ENCODE results near the gene ABI3BP.

Gene ABI3BP

GRCh38 chr3:100769693-100770092, 223.5 kb downstream of the ABI3BP start:
- DNase-seq (ENCODE audit: low read depth) = no peak

- DNase-seq (ENCODE audit: low read depth) = no peak
Observed at GRCh38 chr3:100766069-100766468, 227.2 kb downstream of the ABI3BP start.

- DNase-seq (ENCODE audit: low read depth) = no peak
Observed at GRCh38 chr3:100765437-100765975, 227.7 kb downstream of the ABI3BP start.

DNA sequence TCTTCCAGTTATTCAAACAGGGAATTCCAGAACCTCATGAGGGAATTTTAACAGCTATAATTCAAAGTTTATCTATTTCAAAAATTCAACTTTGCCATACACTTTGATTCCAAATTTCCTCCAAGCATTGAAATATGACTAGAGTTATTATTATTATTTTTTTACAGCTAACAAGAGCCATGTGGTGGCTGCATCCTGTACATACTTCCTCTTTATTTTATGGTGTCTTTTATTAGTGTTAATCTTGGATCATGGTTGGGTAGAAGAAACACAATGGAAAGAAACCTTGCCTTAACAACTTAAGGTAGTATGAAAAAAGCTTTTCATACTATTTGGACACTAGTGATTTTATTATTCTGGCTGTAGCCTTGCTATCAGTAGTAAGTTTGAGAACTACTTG, 231.3 kb downstream of the ABI3BP start:
- DNase-seq (ENCODE audit: low read depth) = no peak

DNA sequence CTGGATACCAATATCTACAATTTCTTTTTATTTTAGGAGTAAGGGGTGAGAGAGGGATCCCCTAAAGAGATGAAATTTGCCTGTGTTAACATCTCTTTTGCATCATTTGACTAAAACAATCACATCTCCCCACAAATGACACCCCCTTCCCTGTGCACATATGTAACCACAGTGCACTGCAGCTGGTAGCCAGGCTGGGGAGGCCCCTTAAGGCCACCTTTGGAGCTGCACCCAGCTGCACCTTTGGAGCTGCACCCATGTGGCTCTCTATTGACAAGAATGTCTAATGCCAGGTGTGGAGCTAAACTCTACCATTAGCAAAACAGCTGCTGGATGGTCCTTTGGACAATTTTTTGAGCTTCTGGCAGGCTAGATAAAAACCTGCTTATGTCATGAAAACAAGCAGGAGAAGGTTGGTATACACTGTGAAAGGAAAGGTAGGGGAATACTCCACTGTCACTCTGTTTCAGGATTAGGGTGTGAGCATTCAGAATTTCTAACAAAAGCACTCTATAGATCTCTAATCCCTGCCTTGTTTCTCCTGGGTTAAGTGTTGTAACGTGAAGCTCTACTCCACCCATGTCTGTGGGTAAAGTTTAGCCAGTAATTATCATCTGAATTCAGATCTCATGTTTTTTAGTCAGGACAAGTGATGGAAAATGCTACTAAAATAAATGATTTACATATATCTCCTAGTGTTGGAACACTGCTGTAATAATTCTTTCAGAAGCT, 231.8 kb downstream of the ABI3BP start:
- DNase-seq (ENCODE audit: low read depth) = no peak

GRCh38 chr3:100760377-100760776, 232.8 kb downstream of the ABI3BP start:
- DNase-seq (ENCODE audit: low read depth) = no peak

DNA sequence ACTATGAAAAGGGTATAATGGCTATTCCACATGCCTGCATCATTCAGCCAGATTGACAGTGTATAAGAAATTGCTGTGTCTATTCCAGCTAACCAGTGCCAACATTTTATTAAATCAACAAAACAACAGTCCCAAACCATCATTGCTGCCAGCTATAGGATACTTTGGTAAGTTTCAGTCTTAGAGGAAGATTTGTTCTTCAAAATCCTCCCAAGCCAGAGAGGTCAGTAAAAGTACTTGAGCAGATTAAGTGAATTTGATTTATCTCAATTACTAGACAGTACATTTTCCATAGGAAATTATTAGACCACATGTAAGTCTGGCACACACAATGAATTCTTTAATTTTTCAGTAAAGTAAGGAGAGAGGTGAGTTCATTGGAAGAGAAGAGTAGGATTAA, 233.3 kb downstream of the ABI3BP start:
- no peak for DNase-seq (ENCODE audit: low read depth)

DNA sequence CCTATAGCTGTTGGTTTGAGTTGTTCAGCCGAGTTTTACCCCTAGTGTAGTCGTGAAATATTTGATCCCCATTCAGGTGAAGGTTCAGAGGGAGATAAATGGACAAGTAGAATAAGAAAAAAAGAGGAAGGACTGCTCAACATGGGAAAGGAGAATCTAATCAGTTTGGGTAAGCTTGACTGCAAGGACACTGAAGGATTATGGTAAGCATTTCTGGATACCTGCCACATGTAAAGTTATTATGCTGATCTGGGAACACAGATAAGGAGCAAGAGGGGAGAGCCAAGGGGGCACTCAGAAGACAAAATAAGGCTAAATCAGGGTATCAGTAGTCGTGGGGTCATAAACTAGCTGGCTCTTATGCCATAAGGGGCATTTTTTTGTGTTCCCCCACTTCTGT, 234.1 kb downstream of the ABI3BP start:
- no peak for DNase-seq (ENCODE audit: low read depth)

GRCh38 chr3:100756441-100756840, 236.8 kb downstream of the ABI3BP start:
- DNase-seq (ENCODE audit: low read depth) = no peak

DNA sequence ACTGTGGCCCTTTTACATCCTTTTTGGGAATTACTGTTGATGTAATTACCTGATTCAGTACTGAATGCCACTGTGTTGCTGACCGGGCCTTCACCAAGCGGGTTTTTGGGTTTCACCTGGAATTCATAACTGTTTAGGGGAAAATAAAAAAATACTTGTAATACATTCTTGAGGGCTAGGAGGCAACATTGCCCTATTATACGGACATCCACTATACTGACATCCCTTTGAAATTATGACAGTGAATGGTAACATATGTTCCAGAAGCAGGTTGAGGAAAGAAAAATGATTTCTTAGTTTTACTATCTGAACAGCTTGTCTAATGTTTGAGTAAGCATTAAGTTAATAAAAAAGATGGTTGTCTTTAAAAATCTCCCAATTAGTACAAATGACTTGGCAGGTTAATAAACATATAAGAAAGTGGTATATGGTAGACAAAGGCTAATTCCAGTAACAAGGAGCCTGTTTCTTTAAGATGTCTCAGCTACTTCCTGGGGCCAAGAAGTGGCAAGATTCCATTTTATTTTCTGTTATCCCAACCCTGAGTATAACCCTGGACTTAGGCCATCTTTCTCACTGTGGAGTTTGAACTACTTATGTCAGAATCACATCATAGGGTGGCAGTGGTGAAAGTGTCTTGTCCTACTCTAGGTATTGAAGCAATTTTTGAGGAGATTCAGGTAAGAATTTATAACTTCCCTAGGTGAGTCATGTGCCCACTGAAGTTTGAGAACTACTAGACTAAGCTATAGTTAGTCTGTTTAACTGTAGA, 238.5 kb downstream of the ABI3BP start:
- no peak for DNase-seq (ENCODE audit: low read depth)

GRCh38 chr3:100753846-100754245, 239.4 kb downstream of the ABI3BP start:
- DNase-seq (ENCODE audit: low read depth) = no peak

DNA sequence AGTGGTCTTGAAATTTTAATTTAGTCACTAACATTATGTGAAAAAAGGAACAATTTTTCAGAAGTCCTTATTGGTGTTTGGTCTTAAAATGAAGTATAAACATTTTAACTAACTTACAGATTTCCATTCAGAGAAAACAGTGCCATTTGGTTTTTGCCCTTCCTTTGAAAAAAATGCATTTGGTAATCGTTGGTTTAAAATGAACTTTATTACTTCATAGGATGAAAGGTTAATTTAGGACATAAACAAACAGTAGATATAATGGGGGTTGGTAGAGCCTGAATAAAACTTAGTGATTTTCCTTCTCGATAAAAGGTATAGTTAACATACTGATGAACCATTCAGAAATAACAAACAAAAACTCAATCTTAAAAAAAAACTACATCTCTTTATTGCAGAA, 244.3 kb downstream of the ABI3BP start:
- no peak for DNase-seq (ENCODE audit: low read depth)

DNA sequence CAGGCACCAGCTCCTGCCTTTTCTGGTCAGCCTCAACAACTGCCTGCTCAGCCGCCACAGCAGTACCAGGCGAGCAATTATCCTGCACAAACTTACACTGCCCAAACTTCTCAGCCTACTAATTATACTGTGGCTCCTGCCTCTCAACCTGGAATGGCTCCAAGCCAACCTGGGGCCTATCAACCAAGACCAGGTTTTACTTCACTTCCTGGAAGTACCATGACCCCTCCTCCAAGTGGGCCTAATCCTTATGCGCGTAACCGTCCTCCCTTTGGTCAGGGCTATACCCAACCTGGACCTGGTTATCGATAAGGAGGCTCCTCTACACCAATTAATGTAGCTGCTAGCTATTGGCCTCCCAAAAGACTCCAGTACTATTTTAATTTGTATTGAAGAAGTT, 245.0 kb downstream of the ABI3BP start:
- DNase-seq (ENCODE audit: low read depth) = no peak

DNA sequence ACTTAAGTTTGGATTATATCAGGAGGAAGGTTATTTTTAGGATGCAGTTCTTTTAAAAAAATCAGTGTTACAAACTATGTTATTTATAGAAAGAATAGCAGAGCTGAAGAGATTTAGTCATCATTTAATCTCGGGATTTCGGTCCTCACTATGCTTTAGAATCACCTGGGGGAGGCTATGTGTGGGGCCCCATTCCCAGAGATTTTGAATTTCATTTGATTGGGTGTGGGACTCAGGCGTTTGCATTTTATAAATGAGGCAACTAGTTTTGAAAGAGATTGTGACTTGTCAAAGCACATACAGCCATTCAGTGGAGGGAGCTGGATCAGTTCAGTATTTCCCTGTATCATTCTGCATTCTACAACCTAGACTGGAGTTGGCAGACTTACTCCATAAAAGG, 247.1 kb downstream of the ABI3BP start:
- no peak for DNase-seq (ENCODE audit: low read depth)

DNA sequence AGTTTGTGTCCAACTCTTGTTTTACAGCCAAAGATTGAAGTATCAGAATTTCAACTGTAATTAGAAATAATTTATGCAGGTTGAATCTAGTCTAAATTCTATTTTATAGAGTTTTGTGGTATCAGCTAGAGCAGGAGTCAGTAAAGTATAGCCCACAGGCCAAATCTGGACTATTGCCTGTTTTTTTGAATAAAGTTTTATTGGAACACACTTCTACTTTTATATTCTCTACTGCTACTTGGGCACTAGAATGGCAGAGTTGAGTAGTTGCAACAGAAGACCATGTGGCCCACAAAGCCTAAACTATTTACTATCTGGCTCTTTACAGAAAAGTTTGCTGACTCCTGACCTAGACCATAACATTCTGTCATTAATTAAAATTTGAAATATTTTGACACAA, 247.6 kb downstream of the ABI3BP start:
- DNase-seq (ENCODE audit: low read depth) = no peak

- DNase-seq (ENCODE audit: low read depth) = no peak
Observed at GRCh38 chr3:100744671-100745070, 248.6 kb downstream of the ABI3BP start.

- DNase-seq (ENCODE audit: low read depth) = no peak
Observed at GRCh38 chr3:100743535-100743934, 249.7 kb downstream of the ABI3BP start.

GRCh38 chr3:100740207-100740606, 253.0 kb downstream of the ABI3BP start:
- DNase-seq (ENCODE audit: low read depth) = no peak

DNA sequence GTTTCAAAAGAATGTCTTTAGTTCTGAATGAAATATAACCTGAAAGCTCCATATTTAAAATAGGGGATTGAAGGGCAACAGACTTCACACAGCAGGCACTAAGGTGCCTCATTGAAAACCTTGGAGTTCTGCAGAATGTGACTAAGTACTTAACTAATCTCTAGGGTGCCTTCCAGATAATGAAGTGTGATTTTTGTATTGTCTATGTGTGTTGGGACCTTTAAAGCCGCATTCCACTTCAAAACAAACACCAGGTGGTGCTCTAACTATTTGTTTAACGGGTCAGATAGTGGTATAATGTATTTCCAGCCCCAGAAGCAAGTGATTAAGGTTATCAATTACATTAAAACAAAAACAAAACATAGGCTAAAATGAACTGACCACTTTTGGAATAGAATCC, 255.9 kb downstream of the ABI3BP start:
- DNase-seq (ENCODE audit: low read depth) = no peak

DNA sequence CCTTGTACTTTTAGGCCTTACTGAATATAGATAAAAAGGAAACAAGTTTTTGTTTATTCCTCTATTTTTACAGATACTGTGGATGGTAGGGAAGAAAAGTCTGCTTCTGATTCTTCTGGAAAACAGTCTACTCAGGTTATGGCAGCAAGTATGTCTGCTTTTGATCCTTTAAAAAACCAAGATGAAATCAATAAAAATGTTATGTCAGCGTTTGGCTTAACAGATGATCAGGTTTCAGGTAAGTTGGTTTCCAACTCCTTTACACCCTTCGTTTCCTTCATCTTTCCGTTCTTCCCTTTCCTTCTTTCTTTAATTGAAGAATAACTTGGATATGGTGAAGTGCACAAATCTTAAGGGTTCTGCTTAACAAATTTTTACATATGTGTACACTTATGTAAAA, 260.8 kb downstream of the ABI3BP start:
- no peak for DNase-seq (ENCODE audit: low read depth)

- DNase-seq (ENCODE audit: low read depth) = no peak
Observed at GRCh38 chr3:100730524-100730923, 262.7 kb downstream of the ABI3BP start.

DNA sequence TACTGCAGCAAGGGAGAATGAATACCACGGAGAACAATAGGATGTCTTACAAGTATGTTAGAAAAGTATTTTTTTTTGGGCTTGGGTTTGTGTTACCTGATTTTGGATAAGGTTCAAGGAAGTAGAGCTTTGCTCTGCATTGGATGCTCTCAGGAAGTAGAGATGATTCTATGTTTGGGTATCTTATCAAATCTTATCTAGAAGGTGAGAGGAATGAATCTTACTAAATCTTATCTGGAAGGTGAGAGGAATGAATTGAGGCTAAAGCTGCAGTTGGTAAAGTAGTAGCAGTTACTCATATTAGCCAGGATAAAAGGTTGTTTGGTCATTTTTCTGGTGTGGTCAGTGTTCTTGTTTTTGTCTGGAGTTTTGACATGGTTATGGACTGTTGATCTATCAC, 266.5 kb downstream of the ABI3BP start:
- no peak for DNase-seq (ENCODE audit: low read depth)

- no peak for DNase-seq (ENCODE audit: low read depth)
Observed at GRCh38 chr3:100725935-100726513, 267.2 kb downstream of the ABI3BP start.

All from activated T-cell treated with anti-CD3 and anti-CD28 coated beads for 48 hours (primary cell).